COLO668 (cell line): ENCODE data around the gene CLTRN.
"Not testable (repeated sequence)": the region's sequence is repeated elsewhere in the genome, so short reads cannot be mapped to it uniquely, and the experiment has no call there.

Experiments used
- DNase-seq: peaks from one replicate; lab custom pipeline; 2025; ENCODE audit not compliant: unreplicated experiment; lab: John Stamatoyannopoulos, UW

CLTRN gene

GRCh38 chrX:15653961-15654360 is 10.6 kb downstream of the CLTRN start:
- DNase-seq = no peak

GRCh38 chrX:15647510-15647909 is 17.1 kb downstream of the CLTRN start:
- DNase-seq = not testable (repeated sequence)

GRCh38 chrX:15646543-15646942 is 18.1 kb downstream of the CLTRN start:
- DNase-seq = no peak

GRCh38 chrX:15646031-15646430 is 18.6 kb downstream of the CLTRN start:
- DNase-seq = no peak

GRCh38 chrX:15645266-15645665 is 19.3 kb downstream of the CLTRN start:
- no peak for DNase-seq

GRCh38 chrX:15644560-15644872 is 20.1 kb downstream of the CLTRN start:
- no peak for DNase-seq

- no peak for DNase-seq
These were observed 20.6 kb downstream of the CLTRN start for GRCh38 chrX:15643786-15644559.

- DNase-seq = no peak
These were observed 33.0 kb downstream of the CLTRN start for GRCh38 chrX:15631637-15632036.

GRCh38 chrX:15623054-15623453 is 41.6 kb downstream of the CLTRN start:
- DNase-seq = no peak

GRCh38 chrX:15619053-15619755 is 45.4 kb downstream of the CLTRN start:
- no peak for DNase-seq

GRCh38 chrX:15617111-15617510 is 47.5 kb downstream of the CLTRN start:
- DNase-seq = no peak

- DNase-seq = no peak
These were observed 48.1 kb downstream of the CLTRN start for GRCh38 chrX:15616531-15616930.

GRCh38 chrX:15607067-15607466 is 57.5 kb downstream of the CLTRN start:
- no peak for DNase-seq

GRCh38 chrX:15606136-15606535 is 58.5 kb downstream of the CLTRN start:
- no peak for DNase-seq

- DNase-seq = no peak
These were observed 59.4 kb downstream of the CLTRN start for GRCh38 chrX:15605226-15605625.

- DNase-seq = no peak
These were observed 61.8 kb downstream of the CLTRN start for GRCh38 chrX:15602761-15603160.

GRCh38 chrX:15601932-15602331 is 62.7 kb downstream of the CLTRN start:
- no peak for DNase-seq

GRCh38 chrX:15600745-15601144 is 63.9 kb downstream of the CLTRN start, which contains the start of gene ACE2:
Gene ACE2, minus strand, starts transcription at chrX:15600960. Its CDS starts 49 bp downstream, at chrX:15600911.
- no peak for DNase-seq

- DNase-seq = no peak
These were observed 64.6 kb downstream of the CLTRN start for GRCh38 chrX:15600049-15600448.

GRCh38 chrX:15599461-15599860 is 65.1 kb downstream of the CLTRN start:
- DNase-seq = no peak

GRCh38 chrX:15598026-15598425 is 66.6 kb downstream of the CLTRN start:
- DNase-seq = no peak

GRCh38 chrX:15594371-15594770 is 70.2 kb downstream of the CLTRN start:
- no peak for DNase-seq
